ENCODE results near the gene SFXN3.

SFXN3 gene

GRCh38 chr10:101038484-101038883 is 7.5 kb downstream of the SFXN3 start:
- DNase-seq = no peak

- no peak for DNase-seq
These were observed 9.0 kb downstream of the SFXN3 start for GRCh38 chr10:101040061-101040460.

- DNase-seq = no peak
These were observed 9.8 kb downstream of the SFXN3 start for GRCh38 chr10:101040851-101041250.

- DNase-seq = peak; percentile 80 to 87
These were observed 10.3 kb downstream of the SFXN3 start for GRCh38 chr10:101041252-101041761.

GRCh38 chr10:101042118-101042517 is 11.1 kb downstream of the SFXN3 start:
- no peak for DNase-seq

GRCh38 chr10:101042667-101043362 is 11.8 kb downstream of the SFXN3 start:
- peak; percentile 88 for DNase-seq

- DNase-seq = no peak
These were observed 12.3 kb downstream of the SFXN3 start for GRCh38 chr10:101043363-101043707.

- DNase-seq = no peak
These were observed 13.1 kb downstream of the SFXN3 start for GRCh38 chr10:101044117-101044516.

- DNase-seq = no peak
These were observed 15.6 kb downstream of the SFXN3 start for GRCh38 chr10:101046332-101047238.

- DNase-seq = no peak
These were observed 16.2 kb downstream of the SFXN3 start for GRCh38 chr10:101047268-101047667.

GRCh38 chr10:101047961-101048892 is 17.2 kb downstream of the SFXN3 start:
- no peak for DNase-seq

GRCh38 chr10:101050208-101051069 is 19.4 kb downstream of the SFXN3 start:
- peak; percentile 72 to 85 for DNase-seq

- DNase-seq = no peak
These were observed 21.3 kb downstream of the SFXN3 start for GRCh38 chr10:101052285-101052684.

- no peak for DNase-seq
These were observed 22.5 kb downstream of the SFXN3 start for GRCh38 chr10:101053516-101053915.

GRCh38 chr10:101054351-101054750 is 23.3 kb downstream of the SFXN3 start:
- DNase-seq = no peak

- DNase-seq = no peak
These were observed 23.8 kb downstream of the SFXN3 start for GRCh38 chr10:101054876-101055275.

- no peak for DNase-seq
These were observed 24.4 kb downstream of the SFXN3 start for GRCh38 chr10:101055411-101055810.

GRCh38 chr10:101056365-101057151 is 25.5 kb downstream of the SFXN3 start:
- DNase-seq = no peak

- DNase-seq = peak; percentile 90 to 92
These were observed 29.3 kb downstream of the SFXN3 start for GRCh38 chr10:101060036-101060950.

Measured in CD4-positive, alpha-beta T cell treated with Interferon alpha-2 for 1 hour (primary cell).